HepG2 (cell line): ENCODE measurements around the gene CDC42SE1. TPM values are rescaled to one million over a fixed set of nuclear protein-coding genes. Genes with fewer than 3 reads are reported as not detected.
A peak's percentile ranks its signal among the peaks of the same experiment; 100 is the strongest.

Source experiments
- AHR ChIP-seq: IDR thresholded peaks from 2 replicates; pipeline ENCODE4 v1.6.1; 2018; ENCODE audit warnings: missing genetic modification reagents, missing compliant biosample characterization
- ARNT2 ChIP-seq: sonication (generic); formaldehyde crosslinking; IDR thresholded peaks from 2 replicates; pipeline ENCODE4 v1.8.0; 2022; ENCODE audit warnings: mild to moderate bottlenecking, low read depth, missing genetic modification reagents, moderate library complexity
- BRD4 ChIP-seq: sonication (generic); formaldehyde crosslinking; IDR thresholded peaks from 2 replicates; pipeline ENCODE4 v1.4.0; 2020; ENCODE audit warnings: missing genetic modification reagents
- CBX2 ChIP-seq, 2 experiments: fragments of 200-600 bp in 1 of 2; sonication (generic); formaldehyde crosslinking in 1 of 2; IDR thresholded peaks; 2 replicates each; pipeline versions ENCODE4 v1.7.0 to v1.8.1; 2018 to 2022; ENCODE audit warnings: low read depth in 2 of 2, low read length in 1 of 2, mild to moderate bottlenecking in 1 of 2, missing genetic modification reagents in 1 of 2
- HINFP ChIP-seq: sonication (generic); formaldehyde crosslinking; IDR thresholded peaks from 2 replicates; pipeline ENCODE4 v1.4.0; 2020; ENCODE audit warnings: low read depth, mild to moderate bottlenecking, missing genetic modification reagents
- HIVEP1 ChIP-seq: sonication (generic); formaldehyde crosslinking; IDR thresholded peaks from 2 replicates; pipeline ENCODE4 v1.4.0; 2020; ENCODE audit warnings: mild to moderate bottlenecking, missing genetic modification reagents
- KAT7 ChIP-seq: IDR thresholded peaks from 2 replicates; pipeline ENCODE4 v1.6.1; 2018; ENCODE audit warnings: borderline replicate concordance, missing compliant biosample characterization
- NFYC ChIP-seq: IDR thresholded peaks from 2 replicates; pipeline ENCODE4 v1.6.1; 2016; ENCODE audit warnings: missing genetic modification reagents, missing compliant biosample characterization
- POLR2AphosphoS5 ChIP-seq: IDR thresholded peaks from 2 replicates; pipeline ENCODE4 v1.6.1; 2012; ENCODE audit warnings: low read depth, low read length
- RERE ChIP-seq: IDR thresholded peaks from 2 replicates; pipeline ENCODE4 v1.6.1; 2016; ENCODE audit warnings: low read depth, missing genetic modification reagents, missing compliant biosample characterization
- SCMH1 ChIP-seq: sonication (generic); formaldehyde crosslinking; IDR thresholded peaks from 2 replicates; pipeline ENCODE4 v1.9.0; 2021; ENCODE audit warnings: missing genetic modification reagents, mild to moderate bottlenecking, borderline replicate concordance
- ZBTB7A ChIP-seq: sonication (generic); formaldehyde crosslinking; IDR thresholded peaks from 2 replicates; pipeline ENCODE4 v1.8.0; 2022; ENCODE audit warnings: mild to moderate bottlenecking, missing genetic modification reagents
- ZFP1 ChIP-seq: IDR thresholded peaks from 2 replicates; pipeline ENCODE4 v1.6.1; 2016
- ZNF296 ChIP-seq: sonication (generic); formaldehyde crosslinking; conservative IDR thresholded peaks from 2 replicates; pipeline ENCODE4 v1.5.0; 2020; ENCODE audit warnings: mild to moderate bottlenecking, missing genetic modification reagents
- ZNF335 ChIP-seq: sonication (generic); formaldehyde crosslinking; IDR thresholded peaks from 2 replicates; pipeline ENCODE4 v1.4.0; 2020; ENCODE audit warnings: missing genetic modification reagents
- ZNF383 ChIP-seq: sonication (generic); formaldehyde crosslinking; IDR thresholded peaks from 2 replicates; pipeline ENCODE4 v1.4.0; 2020; ENCODE audit warnings: missing genetic modification reagents, mild to moderate bottlenecking, borderline replicate concordance
- ZNF441 ChIP-seq: sonication (generic); formaldehyde crosslinking; IDR thresholded peaks from 2 replicates; pipeline ENCODE4 v1.7.0; 2021; ENCODE audit warnings: missing genetic modification reagents, borderline replicate concordance
- ZNF451 ChIP-seq: sonication (generic); formaldehyde crosslinking; IDR thresholded peaks from 2 replicates; pipeline ENCODE4 v1.5.0; 2020; ENCODE audit warnings: mild to moderate bottlenecking, missing genetic modification reagents
- ZNF460 ChIP-seq: sonication (generic); formaldehyde crosslinking; IDR thresholded peaks from 2 replicates; pipeline ENCODE4 v1.5.1; 2020; ENCODE audit warnings: missing genetic modification reagents, mild to moderate bottlenecking, borderline replicate concordance
- ZXDC ChIP-seq: sonication (generic); formaldehyde crosslinking; IDR thresholded peaks from 2 replicates; pipeline ENCODE4 v1.5.0; 2020; ENCODE audit warnings: mild to moderate bottlenecking, missing genetic modification reagents
- polyA plus RNA-seq, 8 experiments: library from polyadenylated mRNA; depleted of rRNA in 3 of 8; stranded (reverse) in 7 of 8; unstranded in 1 of 8; fragments of >200 nt; fragmentation: Illumina TruSeq in 4 of 8; extraction: Trizol in 4 of 8; gene quantifications; 2 replicates each; pipeline versions ENCODE4 v1.2.1 to v1.2.3, GENCODE V29; 2011 to 2016; ENCODE audit warnings: low read depth in 4 of 8, missing spikeins in 1 of 8, mixed read lengths in 1 of 8; ENCODE audit not compliant: insufficient read depth in 1 of 8
- total RNA-seq, 5 experiments: library from RNA; depleted of rRNA; stranded (reverse); fragments of >200 nt; fragmentation: Illumina TruSeq; extraction: Trizol; gene quantifications; 2 replicates each; pipeline ENCODE4 v1.2.3, GENCODE V29; 2016; ENCODE audit warnings: low read depth in 1 of 5

Gene CDC42SE1
- total and polyA plus RNA-seq, 2 of the 13 experiments (the other 11 are each of a cell fraction or from before 2014, with no cell fraction given) = 17.6 to 17.9 TPM

- TF ChIP-seq ZXDC (CRISPR knock-in tag) (no peak), ZFP1 (CRISPR knock-in tag) (no peak), HIVEP1 (CRISPR knock-in tag) (no peak), POLR2AphosphoS5 (peak; percentile 34; the same call in 1 of the 2 replicates), BRD4 (0 out of 2 replicates have a peak, but pooled peaks have one; percentile 69), ZNF335 (CRISPR knock-in tag) (no peak), SCMH1 (no peak), HINFP (0 out of 2 replicates have a peak, but pooled peaks have one; percentile 30), RERE (CRISPR knock-in tag) (no peak), NFYC (CRISPR knock-in tag) (no peak; the same call in 1 of the 2 replicates), ZNF296 (CRISPR knock-in tag) (no peak), ARNT2 (CRISPR knock-in tag) (peak; percentile 67), AHR (CRISPR knock-in tag) (peak; percentile 34; the same call in 1 of the 2 replicates), ZNF441 (peak; percentile 30; the same call in 1 of the 2 replicates), CBX2 (IDR thresholded peaks at IDR 0.05; ENCODE audit: low read depth, low read length) (no peak), CBX2 (CRISPR knock-in tag; IDR thresholded peaks at IDR 0.05; ENCODE audit: low read depth) (no peak), KAT7 (CRISPR knock-in tag) (no peak; the same call in 1 of the 2 replicates), ZBTB7A (CRISPR knock-in tag) (no peak), ZNF383 (CRISPR knock-in tag) (no peak), ZNF451 (no peak), ZNF460 (CRISPR knock-in tag) (no peak)
Measured at GRCh38 chr1:151008244-151009205, 50.9 kb downstream of the CDC42SE1 start, which contains the start of gene PRUNE1 (continued).
